GM21576 (cell line): ENCODE measurements around the gene KRT4.

Experiments used
- ATAC-seq: cut with Tn5 transposase; IDR thresholded peaks from one replicate; pipeline ENCODE4 v1.9.1; 2021; ENCODE audit warnings: mild to moderate bottlenecking, moderate library complexity; ENCODE audit not compliant: unreplicated experiment

The KRT4 gene

DNA sequence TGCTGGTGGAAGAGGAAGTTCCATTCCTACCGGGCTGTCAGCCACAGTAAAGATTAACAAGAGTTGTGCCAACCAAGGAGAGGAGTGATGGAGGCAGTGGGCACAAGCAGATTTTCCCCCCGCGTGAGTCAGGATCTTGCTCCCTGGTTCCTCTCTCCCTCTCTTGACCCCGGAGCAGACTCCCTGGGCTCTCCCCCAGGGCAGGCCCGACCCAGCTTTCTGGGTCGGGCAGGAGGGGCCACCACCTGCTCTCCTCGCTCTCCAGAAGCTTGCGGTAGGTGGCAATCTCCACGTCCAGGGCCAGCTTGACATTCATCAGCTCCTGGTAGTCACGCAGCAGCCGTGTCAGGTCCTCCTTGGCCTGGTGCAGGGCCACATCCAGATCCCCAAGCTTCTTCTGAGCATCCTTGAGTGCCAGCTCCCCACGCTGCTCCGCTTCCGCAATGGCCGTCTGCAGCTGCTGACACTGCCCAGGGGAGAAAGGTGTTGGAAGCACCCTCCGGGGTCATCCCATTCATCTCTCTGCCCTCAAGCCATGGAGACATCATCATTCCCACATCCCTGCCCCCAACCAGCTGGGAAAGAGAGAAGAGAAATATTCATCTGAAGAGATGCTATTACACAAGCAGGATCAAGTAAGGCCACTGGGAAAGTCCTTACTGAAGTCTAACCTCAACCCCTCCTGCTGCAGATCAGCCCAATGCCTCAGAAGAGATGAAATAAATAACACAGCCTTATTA is 9.0 kb upstream of the KRT4 start:
- no peak for ATAC-seq

DNA sequence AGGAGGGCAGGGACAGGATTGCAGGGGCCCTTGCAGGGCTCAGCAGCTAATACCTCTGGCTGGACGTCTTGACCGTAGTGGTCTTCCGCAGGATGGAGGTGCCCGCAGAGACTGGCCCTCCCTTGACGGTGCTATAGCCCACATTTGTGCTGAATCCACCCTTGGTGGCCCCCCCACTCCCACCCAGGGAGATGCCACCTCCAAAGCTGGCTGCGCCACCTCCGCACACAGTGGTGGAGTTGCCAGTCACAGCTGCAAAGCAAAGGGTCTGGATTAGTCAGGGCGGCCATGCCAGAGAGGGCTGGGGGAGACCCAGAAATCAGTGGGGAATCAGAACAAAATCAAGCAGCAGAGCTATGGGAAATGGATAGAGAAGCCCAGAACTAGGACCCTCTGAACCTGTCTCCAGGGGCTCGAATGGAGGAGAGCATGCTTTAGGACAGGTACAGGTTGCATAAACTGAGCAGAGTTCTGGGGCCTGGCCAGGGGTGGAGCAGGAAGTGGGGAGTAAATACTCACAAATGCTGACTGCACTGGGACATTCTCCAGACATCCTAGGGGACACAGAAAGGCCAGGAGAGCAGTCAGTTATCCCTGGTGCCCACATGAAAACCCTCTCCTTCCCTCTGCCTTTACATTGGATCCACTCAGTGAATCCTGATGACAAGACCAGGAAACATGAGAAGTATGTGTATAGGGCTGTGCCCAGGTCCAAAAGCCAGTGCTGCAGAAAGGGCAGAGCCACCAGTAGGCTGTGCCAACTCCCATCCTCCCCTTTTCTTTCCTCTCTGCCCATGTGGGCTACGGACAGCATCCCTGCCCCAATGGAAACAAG is 8.1 kb upstream of the KRT4 start:
- no peak for ATAC-seq

DNA sequence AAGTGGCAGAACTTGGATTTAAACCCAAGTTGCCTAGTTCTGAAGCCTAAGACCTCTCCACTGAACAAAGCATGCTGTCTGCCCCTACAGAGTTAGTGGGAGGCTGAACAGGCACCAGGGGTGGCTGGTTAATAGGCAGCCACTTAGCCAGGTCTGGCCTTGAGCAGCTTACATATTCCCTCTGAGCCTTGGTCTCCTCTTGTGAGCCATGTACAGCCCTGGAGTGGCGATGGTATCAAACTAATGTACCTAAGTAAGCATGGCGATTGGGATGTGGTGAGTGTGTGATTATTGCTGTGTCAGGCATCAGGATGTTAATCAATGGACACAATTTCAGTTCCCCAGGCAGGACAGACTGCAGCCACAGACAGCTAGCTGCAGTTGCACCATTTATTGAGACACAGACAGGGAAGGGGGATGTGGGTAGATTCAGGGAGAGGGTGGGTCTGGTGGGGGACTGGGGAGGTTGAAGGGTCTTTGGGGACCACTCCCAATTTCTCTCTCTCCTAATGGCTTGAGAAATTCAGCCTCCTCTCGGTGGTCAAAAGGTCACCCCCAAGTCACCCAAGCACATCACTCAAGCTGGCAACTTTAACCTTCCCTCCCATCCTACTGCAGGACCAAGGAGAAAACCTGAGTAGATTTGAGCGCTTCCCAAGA is 7.3 kb upstream of the KRT4 start:
- ATAC-seq: no peak

DNA sequence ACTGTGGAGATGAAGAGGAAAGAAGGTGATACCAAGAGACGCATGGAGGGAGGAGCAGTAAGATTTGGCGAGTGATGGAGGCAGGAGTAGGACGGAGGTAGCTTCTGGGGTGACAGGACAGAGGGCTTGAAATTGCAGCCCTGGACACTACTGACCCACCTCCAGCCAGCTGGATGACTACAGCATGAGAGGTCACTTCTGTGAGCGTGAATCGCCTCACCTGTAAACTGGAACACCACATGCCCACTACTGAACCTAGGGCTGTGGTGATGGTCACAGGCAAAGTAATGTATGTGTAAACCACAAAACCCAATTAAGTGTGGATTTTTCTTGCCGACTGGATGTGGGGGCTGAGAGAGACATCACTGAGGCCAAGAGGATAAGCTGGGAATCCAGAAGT is 6.6 kb upstream of the KRT4 start:
- ATAC-seq: no peak

DNA sequence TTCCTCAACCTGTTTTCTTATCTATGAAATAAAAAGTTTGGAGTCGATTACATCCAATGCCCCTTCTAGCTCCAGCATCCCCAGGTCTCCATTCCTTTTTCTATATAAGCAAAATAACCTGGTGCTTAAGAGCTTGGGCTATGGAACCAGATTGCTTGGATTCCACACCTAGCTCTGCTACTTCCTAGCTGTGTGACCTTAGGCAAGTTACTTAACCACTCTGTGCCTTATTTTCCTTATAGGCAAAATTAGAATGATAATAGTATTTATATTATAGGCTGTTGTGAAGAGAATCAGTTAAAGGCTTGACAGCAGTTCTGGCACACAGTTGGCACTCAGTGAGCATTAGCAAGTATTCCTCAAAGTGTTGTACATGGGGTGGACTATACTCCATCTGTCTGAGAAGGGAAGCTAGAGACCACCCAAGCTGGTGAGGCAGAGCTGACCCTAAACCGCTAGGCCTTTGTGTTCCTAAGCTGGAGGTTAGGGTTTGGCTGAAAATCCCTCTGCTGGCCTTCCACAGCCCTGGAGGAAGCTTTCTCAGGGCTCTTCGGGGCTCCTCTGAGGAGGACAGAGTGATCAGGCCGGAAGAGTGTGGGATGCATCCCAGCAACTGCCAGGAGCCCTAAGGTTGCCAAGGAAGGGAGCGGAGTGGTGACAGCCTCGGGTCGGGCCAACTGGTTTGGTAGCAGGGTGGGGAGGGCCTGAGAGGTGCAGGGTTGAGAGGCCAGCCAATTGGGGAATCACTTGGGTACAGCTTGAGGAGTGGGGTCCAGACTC is 6.0 kb upstream of the KRT4 start:
- no peak for ATAC-seq

DNA sequence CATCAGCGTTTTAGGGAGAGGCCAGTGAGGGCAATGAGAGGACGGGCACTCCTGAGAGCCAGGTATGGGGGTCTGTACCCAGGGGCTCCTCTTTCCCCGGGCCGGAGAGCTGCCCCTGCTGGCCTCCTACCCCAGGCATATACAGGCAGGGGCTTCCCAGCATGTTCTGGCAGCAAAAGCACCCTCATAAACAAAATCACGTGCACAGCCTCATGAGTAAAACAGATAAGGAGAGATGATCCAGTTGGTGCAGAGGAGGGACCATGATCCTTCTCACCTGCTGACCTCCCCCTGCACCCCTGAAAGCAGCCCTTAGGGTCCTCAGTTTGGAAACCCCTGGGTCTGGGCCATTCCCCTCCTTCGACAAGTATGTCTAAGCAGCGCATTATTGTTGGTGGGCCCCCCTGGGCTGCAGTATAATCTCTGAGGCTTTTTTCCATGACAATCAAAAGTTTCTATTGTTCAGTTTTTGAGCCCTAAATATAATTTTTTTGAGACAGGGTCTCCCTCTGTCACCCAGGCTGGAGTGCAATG is 5.0 kb upstream of the KRT4 start:
- ATAC-seq: no peak

DNA sequence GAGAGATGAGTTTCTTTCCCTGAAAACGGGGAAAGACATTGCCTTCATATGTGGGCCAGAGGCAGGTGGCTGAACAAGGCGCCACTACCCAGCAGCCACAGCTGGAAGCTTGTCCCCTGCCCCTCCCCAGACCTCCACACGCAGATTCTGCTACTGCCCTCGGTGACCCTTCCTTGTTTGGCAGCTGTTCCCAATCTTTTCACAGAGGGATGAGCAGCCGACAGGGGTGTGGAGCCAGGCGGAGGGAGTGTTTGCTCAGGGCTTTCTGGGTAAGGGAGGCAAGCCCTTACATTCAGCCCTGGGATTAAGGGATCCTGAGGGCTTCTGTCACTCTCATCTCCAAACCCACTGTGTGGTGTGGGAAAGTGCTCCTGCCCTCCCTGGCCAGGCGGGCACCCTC is 4.5 kb upstream of the KRT4 start:
- no peak for ATAC-seq

DNA sequence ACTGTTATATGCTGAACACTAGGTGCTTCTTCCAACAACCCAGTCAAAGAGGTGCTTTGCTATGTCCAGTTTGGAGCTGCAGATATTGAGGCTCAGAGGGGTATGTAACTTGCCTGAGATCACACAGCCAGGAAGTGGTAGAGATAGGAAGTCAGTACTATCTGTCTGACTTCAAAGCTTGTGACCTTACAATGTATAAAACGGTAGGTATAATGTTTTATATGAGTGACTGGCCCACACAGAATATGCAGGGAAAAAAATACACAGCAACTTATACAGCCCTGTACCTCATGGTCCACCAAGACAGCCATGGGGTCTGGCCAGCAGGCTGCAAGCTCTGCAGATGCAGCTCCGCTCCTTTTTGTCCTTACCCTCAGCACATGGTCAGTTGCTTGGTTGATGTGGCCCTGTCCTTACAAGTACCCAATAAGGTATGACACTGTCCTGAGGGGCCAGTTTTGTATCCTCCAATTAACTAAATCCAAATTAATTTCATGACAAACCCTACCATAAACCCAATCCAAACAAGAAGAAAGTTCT is 3.9 kb upstream of the KRT4 start:
- no peak for ATAC-seq

DNA sequence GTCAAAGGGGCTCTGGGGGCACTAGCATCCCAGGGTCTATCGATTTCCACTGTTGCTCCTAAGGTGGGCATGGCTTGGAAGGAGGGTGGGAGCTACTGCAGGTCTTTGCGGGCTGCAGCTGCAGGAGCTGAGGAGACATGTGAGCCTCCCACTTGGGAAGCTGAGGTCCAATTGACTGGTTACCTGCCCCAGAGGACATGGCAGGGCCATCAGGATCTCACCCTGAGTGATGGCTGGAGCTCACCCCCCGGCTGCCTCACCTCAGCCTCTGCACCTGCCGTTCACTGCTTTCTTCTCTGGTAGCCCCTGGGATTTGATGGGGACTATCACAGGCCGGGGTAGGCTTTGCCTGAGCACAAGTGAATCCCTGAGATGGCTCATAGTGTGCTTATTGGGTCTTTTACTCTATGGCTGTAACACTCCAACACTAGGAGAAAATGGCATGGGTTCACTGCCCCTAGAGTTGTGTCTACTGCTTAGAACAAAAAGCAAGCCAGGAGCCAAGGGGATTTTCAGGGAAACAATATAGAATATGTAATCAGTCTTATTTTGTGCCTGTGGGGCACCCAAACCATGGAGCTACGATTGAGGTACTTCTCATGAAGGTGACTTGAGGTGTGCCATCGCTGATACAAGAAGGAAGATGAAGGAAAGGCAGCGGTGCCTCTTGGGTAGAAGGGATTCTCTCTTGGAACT is 3.2 kb upstream of the KRT4 start:
- no peak for ATAC-seq

DNA sequence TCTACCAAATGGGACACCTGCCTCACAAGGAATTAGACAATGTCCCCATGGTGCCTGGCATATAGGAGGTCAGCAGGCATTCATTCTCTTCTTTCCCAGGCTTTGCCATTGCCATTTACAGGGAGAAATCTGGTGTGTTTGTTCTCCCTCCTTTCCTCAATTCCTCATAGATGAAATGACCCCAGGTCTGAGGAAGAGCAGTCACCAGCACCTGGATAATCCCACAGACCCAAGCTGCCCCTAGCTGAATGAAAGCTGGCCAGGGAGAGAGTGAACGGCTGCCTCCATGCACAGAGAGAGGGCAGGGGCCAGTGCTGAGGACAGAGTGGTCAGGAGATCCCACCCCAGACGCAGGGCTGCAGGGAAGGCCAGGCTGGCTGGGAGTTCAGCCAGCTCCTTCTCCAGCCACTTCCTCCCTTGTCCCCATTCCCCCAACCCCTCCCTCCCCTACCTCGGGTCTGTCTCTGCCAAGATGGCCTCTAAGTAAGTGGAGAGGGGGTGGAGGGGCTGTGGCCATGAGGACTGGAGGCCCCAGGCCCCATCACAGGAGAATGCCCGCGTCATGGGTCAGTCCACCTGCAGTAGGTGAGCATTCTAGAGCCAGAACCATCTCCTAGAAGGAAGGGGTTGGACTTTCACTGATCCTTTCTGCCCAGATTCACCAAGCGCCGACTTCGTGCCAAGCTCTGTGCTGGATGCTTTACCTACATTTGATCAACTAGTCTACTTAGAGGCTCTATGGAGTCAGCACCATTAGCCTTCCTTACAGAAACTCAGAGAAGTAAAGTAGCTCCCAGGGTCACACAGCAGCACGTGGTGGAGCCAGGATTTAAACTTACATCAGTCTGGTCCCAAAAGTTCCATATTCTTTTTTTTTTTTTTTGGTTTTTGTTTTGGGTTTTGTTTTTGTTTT is 2.0 kb upstream of the KRT4 start:
- no peak for ATAC-seq

DNA sequence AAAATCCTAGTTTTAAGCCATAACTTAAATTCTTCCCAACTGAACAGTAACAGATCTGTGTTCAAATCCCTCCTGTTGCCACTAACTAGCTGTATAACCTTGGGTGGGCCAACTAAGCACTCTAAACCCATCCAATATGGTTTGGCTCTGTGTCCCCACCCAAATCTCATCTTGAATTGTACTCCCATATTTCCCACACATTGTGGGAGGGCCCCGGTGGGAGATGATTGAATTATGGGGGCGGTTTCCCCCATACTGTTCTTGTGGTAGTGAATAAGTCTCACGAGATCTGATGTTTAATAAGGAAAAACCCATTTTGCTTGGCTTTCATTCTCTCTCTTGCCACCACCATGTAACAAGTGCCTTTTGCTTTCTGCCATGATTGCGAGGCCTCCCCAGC is 1.2 kb upstream of the KRT4 start:
- ATAC-seq: no peak

DNA sequence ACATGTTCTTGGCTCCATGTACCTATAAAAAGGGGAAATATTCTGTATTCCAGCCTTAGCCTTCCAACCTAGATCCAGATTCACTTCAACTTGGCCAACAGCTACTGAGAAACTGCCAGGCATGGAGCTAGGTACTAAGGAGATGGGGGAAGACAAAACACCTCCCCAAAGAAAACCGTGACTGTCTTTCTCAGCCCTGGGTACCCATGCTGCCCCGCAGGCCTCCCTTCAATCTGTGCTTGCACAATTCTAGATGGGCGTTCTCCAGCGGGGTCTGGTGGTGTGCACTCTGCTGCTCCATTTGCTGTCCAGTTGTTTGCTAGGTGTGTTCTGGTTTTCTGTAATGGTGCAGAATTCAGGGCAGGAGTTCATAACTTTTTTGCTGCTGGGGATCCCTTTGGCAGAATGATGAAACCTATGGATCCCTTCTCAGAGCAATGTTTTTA is 817 bp upstream of the KRT4 start:
- ATAC-seq: no peak

DNA sequence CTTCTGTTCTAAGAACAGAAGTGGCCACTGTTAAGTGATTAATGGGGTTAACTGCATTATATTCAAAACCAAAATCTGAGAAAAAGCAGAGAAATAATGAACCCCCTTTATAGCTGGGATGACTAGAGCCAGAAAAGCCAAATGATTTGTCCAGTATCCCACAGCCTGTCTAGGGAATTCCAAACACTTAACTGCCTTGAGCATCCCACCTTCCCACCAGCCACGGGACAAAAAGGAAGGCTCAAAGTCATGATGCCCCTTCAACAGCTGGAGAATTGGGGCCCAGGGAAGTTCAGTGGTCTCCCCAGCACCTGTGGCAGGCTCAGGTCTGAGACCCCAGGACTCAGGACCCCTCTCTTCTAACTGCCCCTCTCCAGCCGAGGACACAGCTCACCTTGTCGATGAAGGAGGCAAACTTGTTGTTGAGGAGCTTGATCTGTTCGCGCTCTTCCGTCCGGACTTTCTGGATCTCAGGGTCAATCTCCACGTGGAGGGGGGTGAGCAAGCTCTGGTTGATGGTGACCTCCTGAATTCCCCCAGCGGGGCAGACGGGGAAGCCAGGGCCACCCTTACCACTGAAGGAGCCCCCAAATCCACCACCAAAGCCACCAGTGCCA is 605 bp downstream of the KRT4 start:
- ATAC-seq: no peak

DNA sequence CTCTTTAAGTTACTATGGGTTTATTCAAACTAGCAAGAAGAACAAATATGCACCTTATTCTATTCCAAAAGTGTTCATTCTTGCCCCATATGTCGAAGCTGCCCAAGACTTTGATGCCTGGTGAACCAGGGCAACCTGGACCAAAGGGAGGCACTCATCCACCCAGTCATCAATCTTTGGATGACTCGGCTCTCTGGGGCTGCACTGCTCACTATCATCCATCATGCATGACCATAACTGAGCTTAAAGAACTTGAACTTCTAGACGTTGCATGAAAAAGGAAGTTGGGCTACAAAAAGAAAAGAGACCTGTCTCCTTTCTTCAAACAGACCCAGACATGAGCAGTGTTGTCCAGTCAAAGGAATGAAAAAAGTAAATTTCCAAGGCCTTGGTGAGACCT is 1.2 kb downstream of the KRT4 start:
- no peak for ATAC-seq

DNA sequence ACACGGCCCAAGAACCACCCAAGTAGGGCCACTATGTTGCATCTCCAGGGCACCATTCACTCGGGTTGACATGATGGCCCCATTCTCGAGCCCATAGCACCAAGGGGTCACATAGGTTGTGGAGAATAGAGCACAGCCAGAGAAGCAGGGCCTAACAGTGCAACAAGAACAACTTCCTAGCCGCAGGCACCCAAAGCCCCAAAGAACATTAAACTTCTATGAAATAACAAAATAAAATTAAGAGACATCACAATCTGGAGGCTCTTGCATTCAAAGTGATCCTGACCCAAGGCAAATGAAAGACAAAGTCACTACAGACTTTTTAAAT is 1.9 kb downstream of the KRT4 start:
- no peak for ATAC-seq

DNA sequence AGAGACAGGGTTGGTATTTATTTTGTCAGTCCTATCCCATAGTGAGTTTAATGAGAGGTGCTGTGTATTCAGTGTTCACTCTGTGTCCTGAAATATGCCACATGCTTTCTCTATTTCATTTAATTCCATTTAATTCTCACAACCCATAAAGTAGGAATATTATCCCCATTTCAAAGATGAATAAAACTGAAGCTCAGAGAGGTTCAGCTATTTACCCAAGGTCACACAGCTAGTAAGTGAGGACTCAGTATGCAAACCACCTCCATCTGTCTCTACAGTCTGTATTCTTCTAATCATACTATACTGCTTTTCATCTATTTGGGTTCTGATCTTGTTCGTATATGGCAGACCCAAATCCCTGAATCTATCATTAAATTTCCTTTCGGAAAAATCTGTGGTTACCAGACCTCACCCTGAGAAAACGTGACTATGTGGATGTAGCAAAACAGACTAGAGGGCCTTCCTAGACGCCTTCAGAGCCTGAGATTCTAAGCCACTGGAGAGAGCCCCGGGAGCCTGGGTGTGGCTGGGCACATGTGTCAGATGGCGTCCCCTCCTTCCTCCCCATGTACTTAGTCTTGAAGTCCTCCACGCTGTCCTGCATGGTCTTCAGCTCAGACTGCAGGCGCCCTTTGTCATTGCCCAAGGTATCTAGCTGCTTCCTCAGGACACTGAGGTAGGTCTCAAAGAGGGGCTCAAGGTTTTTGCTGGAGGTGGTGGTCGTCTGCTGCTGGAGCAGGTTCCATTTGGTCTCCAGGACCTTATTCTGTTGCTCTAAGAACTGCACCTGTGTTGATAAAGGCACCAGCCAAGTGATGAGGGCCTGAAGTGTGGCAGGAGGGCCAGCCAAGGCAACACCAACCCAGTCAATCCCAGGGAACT is 2.5 kb downstream of the KRT4 start:
- ATAC-seq: no peak

DNA sequence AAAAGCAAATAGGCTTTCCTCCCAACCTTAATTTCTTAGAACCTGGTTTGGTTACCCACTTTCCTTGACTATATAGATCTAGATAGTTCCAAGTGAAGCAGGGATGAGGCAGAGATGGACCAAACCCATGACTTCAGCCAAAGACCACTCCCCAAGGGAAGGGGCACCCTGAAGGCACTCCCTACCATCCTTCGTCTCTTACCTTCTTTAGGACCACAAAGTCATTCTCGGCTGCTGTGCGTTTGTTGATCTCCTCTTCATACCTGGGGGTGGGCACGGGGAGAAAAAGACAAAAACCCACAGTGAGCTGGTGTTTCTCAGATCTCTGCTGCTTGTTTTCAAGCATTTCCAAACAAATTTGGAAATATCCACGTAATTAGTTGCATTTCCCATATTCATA is 3.4 kb downstream of the KRT4 start:
- no peak for ATAC-seq

DNA sequence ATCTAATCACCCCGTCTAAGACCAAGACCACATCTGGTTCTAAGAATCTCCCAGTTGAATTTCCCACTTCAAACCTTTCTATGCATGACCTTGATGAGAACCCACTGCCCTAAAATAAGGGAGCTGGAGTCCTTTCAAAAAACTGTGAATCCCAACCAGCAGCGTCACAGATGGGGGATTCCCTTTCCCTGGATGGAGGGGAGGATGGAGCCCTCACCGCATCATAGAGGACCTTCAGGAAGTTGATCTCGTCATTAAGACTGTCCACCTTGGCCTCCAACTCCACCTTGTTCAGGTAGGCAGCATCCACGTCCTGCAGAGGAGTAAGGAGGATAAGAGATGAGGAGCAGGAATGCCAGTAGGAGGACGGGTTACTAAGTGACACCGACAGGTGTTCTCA is 4.8 kb downstream of the KRT4 start:
- no peak for ATAC-seq
